Fibroblast of lung (primary cell): ENCODE measurements around the gene CAV3.

Experiments
- EZH2 ChIP-seq: IDR thresholded peaks from 2 replicates; pipeline ENCODE4 v1.5.1; 2012; ENCODE audit warnings: low read length, control low read depth, mild to moderate bottlenecking; ENCODE audit errors: missing control alignments
- TF ChIP-seq, protein P1 (sequence below), 2 donors: IDR thresholded peaks in 1 of 2; conservative IDR thresholded peaks in 1 of 2; 1 replicate in 1 of 2; 2 replicates in 1 of 2; pipeline ENCODE4 v1.5.1; 2011 to 2012; ENCODE audit warnings: low read length in 2 of 2, control low read depth in 1 of 2, inconsistent platforms in 1 of 2, low read depth in 1 of 2, mild to moderate bottlenecking in 1 of 2

DNA sequence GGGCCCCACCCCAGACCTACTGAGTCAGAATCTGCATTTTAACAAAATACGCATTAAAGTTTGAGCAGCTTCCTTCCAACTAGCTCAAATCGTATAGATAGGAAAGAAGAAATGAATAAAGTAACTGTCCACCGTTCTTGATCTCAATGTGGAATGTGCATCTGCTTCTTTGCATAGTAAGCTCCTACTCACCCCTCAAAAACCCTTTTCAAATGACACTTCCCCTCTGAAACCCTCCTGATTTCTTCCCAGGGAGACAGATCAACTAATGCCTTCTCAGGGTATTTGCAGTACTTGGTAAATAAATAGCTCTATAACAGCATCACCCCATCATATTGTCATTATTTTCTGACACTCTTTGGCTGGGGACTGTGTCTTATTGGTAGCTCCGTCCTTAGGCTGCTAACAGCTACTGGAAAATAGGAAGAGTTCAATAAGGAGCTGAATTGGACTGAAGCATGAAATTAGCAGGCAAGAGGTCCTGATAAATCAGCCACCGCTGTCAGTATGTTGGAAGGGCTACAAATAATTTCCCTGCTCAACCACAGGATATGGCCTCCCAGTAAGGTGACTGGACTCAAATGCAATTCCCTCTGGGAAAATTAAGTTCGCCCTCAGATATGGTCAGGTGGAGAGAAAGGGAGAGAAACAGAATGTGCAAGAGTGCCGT, 25.6 kb downstream of the CAV3 start:
- TF ChIP-seq, protein P1, sequence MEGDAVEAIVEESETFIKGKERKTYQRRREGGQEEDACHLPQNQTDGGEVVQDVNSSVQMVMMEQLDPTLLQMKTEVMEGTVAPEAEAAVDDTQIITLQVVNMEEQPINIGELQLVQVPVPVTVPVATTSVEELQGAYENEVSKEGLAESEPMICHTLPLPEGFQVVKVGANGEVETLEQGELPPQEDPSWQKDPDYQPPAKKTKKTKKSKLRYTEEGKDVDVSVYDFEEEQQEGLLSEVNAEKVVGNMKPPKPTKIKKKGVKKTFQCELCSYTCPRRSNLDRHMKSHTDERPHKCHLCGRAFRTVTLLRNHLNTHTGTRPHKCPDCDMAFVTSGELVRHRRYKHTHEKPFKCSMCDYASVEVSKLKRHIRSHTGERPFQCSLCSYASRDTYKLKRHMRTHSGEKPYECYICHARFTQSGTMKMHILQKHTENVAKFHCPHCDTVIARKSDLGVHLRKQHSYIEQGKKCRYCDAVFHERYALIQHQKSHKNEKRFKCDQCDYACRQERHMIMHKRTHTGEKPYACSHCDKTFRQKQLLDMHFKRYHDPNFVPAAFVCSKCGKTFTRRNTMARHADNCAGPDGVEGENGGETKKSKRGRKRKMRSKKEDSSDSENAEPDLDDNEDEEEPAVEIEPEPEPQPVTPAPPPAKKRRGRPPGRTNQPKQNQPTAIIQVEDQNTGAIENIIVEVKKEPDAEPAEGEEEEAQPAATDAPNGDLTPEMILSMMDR (conservative IDR thresholded peaks at IDR 0.05 in 1 of 2, IDR thresholded peaks at IDR 0.05 in 1 of 2; ENCODE audit: low read depth in 1 of 2, low read length in 2 of 2), result no peak
- TF ChIP-seq EZH2, result no peak
